ENCODE measurements around the gene OPRD1. TPM values are rescaled to one million over a fixed set of nuclear protein-coding genes. Genes with fewer than 3 reads are reported as not detected.
"Not testable (repeated sequence)": the region's sequence is repeated elsewhere in the genome, so short reads cannot be mapped to it uniquely, and the experiment has no call there.

OPRD1 gene
- total RNA-seq, 4 donors from 2014 or later, result not detected

GRCh38 chr1:28782011-28782410, 30.0 kb upstream of the OPRD1 start:
- WGBS, 2 donors, result 52 to 56% methylated on average over 3 of the region's 3 CpGs
- intact Hi-C loops (cut with DNase I; ENCODE audit: low total_unique reads), result loop anchor here (10.0 kb wide), 1 partner anchor 253 kb away; no protein-coding TSS in a partner anchor
- no peak for TF ChIP-seq POLR2A (IDR thresholded peaks at IDR 0.05)
- no peak for TF ChIP-seq CTCF (IDR thresholded peaks at IDR 0.05)
- H3K4me3 ChIP-seq (ENCODE audit: low read depth, poor library complexity, severe bottlenecking), result no peak overlapping the region
- DNase-seq (ENCODE audit: low spot score in 2 of 2), result no peak

GRCh38 chr1:28783363-28783762, 28.6 kb upstream of the OPRD1 start:
- no peak for DNase-seq (ENCODE audit: low spot score in 2 of 2)
- H3K4me3 ChIP-seq (ENCODE audit: low read depth, poor library complexity, severe bottlenecking), result no peak overlapping the region
- WGBS, 2 donors, result 86 to 90% methylated on average over 2 of the region's 2 CpGs
- intact Hi-C loops (cut with DNase I; ENCODE audit: low total_unique reads), result loop anchor here (10.0 kb wide), 1 partner anchor 251 kb away; no protein-coding TSS in a partner anchor
- no peak for TF ChIP-seq POLR2A (IDR thresholded peaks at IDR 0.05)
- no peak for TF ChIP-seq CTCF (IDR thresholded peaks at IDR 0.05)

GRCh38 chr1:28789412-28789811, 22.6 kb upstream of the OPRD1 start:
- 90% methylated on average over 9 of the region's 9 CpGs for WGBS, 2 donors
- intact Hi-C loops (cut with DNase I; ENCODE audit: low total_unique reads), result loop anchor here (5.0 to 10.0 kb wide), 2 partner anchors 83 to 245 kb away; no protein-coding TSS in a partner anchor
- no peak overlapping the region for H3K4me3 ChIP-seq (ENCODE audit: low read depth, poor library complexity, severe bottlenecking)
- TF ChIP-seq POLR2A (IDR thresholded peaks at IDR 0.05), result no peak
- TF ChIP-seq CTCF (IDR thresholded peaks at IDR 0.05), result no peak
- no peak for DNase-seq (ENCODE audit: low spot score in 2 of 2)

GRCh38 chr1:28789816-28790215, 22.2 kb upstream of the OPRD1 start:
- H3K4me3 ChIP-seq (ENCODE audit: low read depth, poor library complexity, severe bottlenecking), result no peak overlapping the region
- no peak for DNase-seq (ENCODE audit: low spot score in 2 of 2)
- intact Hi-C loops (cut with DNase I; ENCODE audit: low total_unique reads), result loop anchor here (5.0 to 10.0 kb wide), 2 partner anchors 82 to 245 kb away; no protein-coding TSS in a partner anchor
- no peak for TF ChIP-seq POLR2A (IDR thresholded peaks at IDR 0.05)
- TF ChIP-seq CTCF (IDR thresholded peaks at IDR 0.05), result no peak
- 77 to 85% methylated on average over 6 of the region's 6 CpGs for WGBS, 2 donors

GRCh38 chr1:28790377-28791035, 21.5 kb upstream of the OPRD1 start:
- TF ChIP-seq CTCF (IDR thresholded peaks at IDR 0.05), result no peak
- no peak for TF ChIP-seq POLR2A (IDR thresholded peaks at IDR 0.05)
- 71 to 77% methylated on average over 6 to 11 of the region's 12 CpGs for WGBS, 2 donors
- no peak overlapping the region for H3K4me3 ChIP-seq (ENCODE audit: low read depth, poor library complexity, severe bottlenecking)
- intact Hi-C loops (cut with DNase I; ENCODE audit: low total_unique reads), result no loop called here
- no peak for DNase-seq (ENCODE audit: low spot score in 2 of 2)

GRCh38 chr1:28791929-28792328, 20.0 kb upstream of the OPRD1 start:
- H3K4me3 ChIP-seq (ENCODE audit: low read depth, poor library complexity, severe bottlenecking); intact Hi-C loops (cut with DNase I; ENCODE audit: low total_unique reads); DNase-seq (ENCODE audit: low spot score in 2 of 2): not testable (repeated sequence)
- 90 to 92% methylated on average over 2 of the region's 2 CpGs for WGBS, 2 donors

Measured in lower leg skin (tissue), 4 donors.